GM18511 (cell line): ENCODE data around the gene PLVAP.
"Not testable (repeated sequence)": the region's sequence is repeated elsewhere in the genome, so short reads cannot be mapped to it uniquely, and the experiment has no call there.

Source experiments
- ATAC-seq: cut with Tn5 transposase; IDR thresholded peaks from one replicate; pipeline ENCODE4 v1.9.1; 2021; ENCODE audit warnings: mild to moderate bottlenecking, moderate library complexity; ENCODE audit not compliant: unreplicated experiment

Gene PLVAP

DNA sequence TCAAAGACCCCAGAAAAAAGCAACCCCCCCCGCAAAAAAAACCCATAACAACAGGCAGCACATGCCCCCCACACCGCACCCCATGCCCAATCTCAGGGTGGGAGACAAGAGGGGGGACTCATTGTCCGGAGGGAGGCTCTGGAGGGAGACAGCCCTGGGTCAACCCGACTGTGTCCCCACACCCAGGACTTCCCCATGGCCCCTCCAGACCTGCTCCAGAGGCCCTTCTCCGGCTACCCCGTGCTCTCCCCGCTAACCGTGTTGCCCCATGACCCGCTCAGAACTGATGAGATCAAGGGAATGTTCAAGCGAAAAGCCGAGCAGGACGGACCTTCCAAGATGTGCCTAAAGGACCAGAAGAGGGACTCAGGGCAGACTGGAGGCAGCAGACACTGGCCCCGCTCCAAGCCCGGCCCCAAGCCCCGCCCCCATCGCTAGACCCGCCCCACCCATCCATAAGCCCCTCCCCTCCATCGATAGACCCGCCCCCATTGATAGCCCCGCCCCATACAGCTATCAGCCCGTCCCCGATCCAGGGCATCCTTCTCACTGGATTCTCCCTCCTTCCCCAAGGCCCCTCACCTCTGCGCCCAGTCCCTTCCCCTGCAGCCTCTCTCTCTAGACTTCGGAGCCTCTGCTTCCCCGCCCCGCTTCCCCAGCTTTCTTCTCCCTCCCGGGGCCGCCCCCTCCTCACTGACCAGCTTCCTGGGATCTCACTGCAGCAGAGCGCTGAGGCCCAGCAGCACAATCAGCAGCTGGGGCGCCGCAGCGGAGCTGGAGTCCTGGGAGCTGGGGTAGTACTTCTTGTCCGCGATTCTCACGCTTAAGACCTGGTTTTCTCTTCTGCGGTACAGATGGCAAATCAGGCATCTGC, 26.1 kb upstream of the PLVAP start:
- ATAC-seq = no peak

- ATAC-seq = no peak
These were observed 24.5 kb upstream of the PLVAP start for GRCh38 chr19:17401628-17402027.

DNA sequence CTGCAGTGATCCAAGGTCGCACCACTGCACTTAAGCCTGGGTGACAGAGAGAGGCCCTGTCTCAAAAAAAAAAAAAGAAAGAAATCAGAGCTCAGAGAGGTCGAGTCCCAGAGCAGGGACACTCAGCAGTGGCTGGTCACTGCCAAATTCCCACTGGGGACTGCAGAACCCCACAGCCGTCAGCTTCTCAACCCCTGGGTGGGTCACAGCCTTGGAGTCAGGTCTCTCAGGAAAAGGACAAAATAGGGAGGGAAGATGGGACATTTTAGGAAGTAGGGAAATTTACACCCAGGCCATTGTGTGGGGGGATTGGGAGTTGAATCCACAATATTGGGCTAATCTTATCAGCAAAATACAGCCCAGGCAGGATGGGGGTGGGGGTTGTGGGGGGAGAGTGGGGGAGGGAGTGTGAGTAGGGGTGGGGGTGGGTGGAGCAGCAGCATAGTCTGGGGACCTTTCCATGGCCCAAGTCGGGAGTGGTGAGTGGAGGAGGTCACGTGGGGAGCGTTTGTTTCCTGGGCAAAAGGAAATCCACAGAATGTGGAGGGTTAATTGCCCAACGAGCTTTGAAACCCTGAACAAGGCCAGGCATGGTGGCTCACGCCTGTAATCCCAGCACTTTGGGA, 21.9 kb upstream of the PLVAP start:
- no peak for ATAC-seq

- ATAC-seq = no peak
These were observed 17.8 kb upstream of the PLVAP start for GRCh38 chr19:17394891-17395415.

GRCh38 chr19:17393914-17394313, 16.8 kb upstream of the PLVAP start, which contains the start of gene CCDC194:
Gene CCDC194, minus strand, starts transcription at chr19:17394196. Its CDS starts 38 bp downstream, at chr19:17394158.
- ATAC-seq = no peak

- no peak for ATAC-seq
These were observed 15.9 kb upstream of the PLVAP start for GRCh38 chr19:17393002-17393401.

DNA sequence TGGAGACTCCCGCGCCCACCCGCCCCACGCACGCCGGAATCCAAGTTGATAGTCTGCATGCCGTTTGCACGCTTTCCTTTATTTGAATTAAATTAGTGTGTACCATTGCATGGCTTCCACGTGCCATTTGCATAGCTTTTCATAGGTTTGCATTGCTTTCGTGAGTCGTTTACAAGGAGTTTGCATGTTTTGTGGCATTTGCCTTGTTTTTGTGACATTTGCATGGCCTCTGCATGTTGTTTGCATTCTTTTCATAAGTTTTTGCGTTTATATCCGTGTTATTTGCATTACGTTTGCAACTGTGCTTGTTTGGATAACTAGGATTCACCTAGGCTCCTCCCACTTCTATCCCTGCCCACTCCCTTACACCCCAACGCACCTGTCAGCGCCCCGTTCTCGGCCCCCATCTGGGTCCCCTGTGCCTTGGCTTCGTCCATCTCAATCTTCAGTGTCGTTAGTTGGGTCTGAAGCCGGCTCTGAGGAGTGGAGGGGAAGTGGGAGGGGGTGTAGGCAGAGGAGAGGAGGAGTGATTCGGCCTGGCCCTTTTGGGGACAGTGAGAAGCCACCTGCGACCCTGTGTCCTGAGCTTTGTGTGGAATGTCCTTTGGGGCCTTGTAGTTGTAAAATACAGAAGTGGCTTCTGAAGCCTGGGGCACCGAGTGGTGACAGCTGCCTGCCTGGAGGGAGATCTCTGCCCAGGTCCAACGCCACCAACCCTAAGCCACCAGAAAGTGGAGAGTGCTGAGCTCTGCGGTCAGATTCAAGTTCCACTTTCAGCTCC, 14.4 kb upstream of the PLVAP start:
- peak; percentile 22 for ATAC-seq

DNA sequence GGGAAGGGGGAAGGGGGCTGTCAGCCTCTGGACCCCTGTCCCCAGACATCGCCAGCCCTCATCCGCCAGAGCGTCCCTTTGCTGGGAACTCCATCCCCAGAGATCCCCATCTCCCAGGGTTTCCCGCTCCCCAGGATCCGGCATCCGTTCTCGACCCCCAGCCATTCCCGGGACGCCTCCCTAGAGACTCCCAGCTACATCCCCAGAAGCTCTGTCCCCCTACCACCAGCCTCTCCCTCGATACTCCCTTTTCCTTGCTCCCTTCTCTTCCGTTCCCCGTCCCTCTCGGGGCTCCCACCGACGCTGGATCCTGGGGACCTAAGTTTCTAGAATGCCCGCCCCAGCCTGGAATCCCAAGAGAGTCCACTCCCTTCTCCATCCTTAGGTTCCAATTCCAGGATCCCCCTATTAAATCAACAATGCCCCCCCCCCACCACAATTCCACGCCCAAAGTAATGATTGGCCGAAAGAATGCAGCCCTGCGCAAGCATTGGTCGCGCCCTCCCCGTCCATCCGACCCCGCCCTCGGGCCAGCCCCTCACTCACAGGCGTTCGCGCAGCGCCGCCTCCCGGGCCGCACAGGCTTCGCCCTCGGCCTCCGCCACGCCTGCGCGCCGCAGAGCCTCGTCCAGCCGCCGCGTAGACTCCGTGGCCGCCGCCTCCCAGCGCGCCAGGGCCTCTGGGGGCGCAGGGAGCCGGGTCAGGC, 13.7 kb upstream of the PLVAP start:
- peak; percentile 90 for ATAC-seq

DNA sequence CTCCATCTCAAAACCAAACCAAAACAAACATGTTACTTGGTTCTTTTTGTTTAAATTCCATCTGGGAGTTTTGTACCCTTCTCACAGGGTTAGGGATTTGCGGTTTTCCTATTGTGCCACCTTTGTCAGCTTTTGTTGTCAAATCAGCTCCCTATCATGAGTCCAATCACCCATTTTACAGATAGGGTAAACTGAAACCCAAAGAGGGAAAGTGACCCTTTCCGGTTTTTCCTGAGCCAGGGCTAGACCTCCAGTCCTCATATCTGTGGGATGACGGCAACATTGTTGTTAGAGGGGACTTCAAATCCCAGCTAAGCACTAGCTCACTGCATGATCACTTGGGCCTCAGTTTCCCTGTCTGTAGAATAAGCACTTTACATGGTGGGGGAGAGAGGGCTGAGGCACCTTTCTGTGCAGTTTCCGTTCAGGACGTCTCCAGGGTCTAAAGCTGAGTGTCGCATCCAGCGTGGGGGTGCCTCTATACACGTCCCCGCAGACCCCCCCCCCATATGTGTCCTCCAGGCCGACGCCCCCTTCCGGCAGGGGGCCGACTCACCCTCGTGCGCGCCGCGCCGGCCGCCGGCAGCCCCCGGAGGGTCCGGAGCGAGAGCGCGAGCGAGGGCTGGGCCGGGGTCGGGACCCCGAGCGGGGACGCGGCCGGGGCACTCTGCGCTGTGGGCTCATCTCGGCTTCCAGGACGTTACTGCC, 13.0 kb upstream of the PLVAP start:
- ATAC-seq = no peak

DNA sequence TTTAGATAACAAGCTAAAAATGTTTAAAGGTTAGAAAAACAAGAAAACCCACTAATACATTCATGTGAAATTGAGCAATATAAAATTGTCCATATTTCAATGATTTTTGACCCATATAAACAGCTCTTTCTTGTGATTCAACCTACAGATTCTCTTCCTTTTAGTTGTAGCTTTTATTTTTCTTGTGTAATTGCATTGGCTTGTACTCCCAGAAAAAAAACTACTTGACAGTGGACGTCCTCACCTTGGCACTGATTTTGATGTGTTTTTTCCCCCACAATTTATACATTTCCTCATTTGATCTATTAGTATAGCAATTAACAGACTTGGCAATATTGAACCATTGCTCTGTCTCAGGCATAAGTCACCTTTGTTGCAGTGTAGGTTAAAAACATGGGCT, 12.1 kb upstream of the PLVAP start:
- no peak for ATAC-seq

- no peak for ATAC-seq
These were observed 8.9 kb upstream of the PLVAP start for GRCh38 chr19:17385878-17386611.

GRCh38 chr19:17380426-17381138, 3.4 kb upstream of the PLVAP start:
- ATAC-seq = no peak

- ATAC-seq = no peak
These were observed 2.1 kb upstream of the PLVAP start for GRCh38 chr19:17379221-17379631.

GRCh38 chr19:17378271-17378670, 1.1 kb upstream of the PLVAP start:
- ATAC-seq = no peak

- peak; percentile 66 for ATAC-seq
These were observed 7.0 kb downstream of the PLVAP start for GRCh38 chr19:17370026-17370587.

DNA sequence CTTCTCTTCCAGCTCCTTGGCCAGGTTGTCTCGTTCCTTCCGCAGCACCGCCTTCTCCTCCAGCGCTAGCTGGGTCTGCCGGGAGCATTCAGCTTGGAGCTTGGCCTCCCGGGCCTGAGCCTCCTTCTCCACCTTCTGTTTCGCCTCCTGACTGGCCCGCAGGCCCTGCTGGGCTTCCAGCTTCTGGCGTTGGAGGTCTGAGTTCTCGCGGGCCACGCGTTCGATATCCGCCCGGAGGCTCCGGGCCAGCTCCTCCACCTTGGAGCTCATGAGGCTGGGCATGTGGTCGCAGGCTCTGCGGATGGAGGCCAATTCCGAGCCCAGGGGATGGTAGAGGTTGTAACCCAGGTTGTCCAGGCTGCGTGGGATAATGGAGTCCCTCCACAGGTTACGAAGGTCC, 11.8 kb downstream of the PLVAP start:
- ATAC-seq = no peak

- ATAC-seq = not testable (repeated sequence)
These were observed 13.1 kb downstream of the PLVAP start for GRCh38 chr19:17363852-17364605.
